ENCODE measurements around the gene HOXD12. TPM values are rescaled to one million over a fixed set of nuclear protein-coding genes. Genes with fewer than 3 reads are reported as not detected.

HOXD12 gene
- total RNA-seq, 4 donors from 2014 or later: not detected

DNA sequence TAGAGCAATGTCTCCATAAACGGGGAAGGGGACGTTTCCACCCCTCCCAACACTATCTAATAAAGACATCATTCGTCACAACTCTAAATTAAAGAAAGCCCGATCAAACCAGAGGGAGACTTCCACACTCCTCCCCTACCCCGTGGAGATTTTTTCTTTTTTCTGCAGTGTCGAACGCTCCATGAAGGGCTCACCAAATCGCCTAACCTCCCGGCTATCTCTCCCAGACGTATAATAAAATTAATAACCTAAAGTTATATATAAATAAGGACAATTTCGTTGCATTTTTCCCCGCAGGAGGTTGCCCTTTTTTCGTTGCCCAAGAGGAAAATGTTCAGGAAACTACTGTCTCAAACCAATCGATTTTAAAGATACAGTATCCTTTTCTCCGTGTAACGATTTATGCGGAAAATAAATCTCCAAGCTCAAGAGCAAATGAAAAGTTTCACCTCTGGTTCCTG, 18.2 kb upstream of the HOXD12 start:
- H3K4me1 ChIP-seq: peaks cover 23 to 63% (median 59%) of the 10 kb centered on the region in 4 donors
- no peak for TF ChIP-seq POLR2AphosphoS5 (IDR thresholded peaks at IDR 0.05)
- TF ChIP-seq EP300 (IDR thresholded peaks at IDR 0.05): no peak
- no peak for TF ChIP-seq POLR2A (IDR thresholded peaks at IDR 0.05; ENCODE audit: low read depth)
- TF ChIP-seq, protein P1, sequence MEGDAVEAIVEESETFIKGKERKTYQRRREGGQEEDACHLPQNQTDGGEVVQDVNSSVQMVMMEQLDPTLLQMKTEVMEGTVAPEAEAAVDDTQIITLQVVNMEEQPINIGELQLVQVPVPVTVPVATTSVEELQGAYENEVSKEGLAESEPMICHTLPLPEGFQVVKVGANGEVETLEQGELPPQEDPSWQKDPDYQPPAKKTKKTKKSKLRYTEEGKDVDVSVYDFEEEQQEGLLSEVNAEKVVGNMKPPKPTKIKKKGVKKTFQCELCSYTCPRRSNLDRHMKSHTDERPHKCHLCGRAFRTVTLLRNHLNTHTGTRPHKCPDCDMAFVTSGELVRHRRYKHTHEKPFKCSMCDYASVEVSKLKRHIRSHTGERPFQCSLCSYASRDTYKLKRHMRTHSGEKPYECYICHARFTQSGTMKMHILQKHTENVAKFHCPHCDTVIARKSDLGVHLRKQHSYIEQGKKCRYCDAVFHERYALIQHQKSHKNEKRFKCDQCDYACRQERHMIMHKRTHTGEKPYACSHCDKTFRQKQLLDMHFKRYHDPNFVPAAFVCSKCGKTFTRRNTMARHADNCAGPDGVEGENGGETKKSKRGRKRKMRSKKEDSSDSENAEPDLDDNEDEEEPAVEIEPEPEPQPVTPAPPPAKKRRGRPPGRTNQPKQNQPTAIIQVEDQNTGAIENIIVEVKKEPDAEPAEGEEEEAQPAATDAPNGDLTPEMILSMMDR (IDR thresholded peaks at IDR 0.05): no peak
- intact Hi-C loops (cut with DNase I): loop anchor here (10.0 kb wide), 1 partner anchor 1747 kb away; the partner anchor contains the start of gene SP9

DNA sequence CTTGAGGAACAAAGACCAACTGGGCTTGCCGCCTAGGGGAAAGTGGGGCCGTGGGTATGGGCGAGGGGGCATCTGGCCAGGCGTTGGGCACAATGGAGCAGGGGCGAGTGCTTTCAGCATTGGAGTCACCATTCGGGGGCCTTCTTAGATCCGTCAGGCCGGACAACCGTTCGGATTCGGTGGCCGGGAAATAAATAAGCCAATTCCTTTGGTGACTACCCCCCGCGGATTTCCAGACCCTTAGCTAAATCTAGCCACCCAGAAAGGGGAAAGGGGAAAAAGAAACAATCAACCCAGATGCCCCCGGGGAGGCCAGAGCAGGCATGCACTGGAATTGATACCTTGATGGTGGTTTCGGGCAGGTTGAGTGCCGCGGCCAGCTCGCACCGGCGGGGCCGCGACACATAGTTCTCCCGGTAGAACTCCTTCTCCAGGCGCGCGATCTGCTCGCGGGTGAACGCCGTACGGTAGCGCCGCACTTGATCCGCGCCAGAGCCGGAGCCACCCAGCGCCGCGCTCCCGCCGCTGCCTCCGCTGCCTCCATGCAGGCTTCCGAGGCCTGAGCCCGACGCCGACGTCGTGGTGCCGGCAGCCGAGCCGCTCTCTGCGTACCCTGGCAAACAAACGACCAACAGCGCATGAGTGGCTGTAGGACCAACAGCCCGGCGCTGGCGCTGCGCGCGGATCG, 17.6 kb upstream of the HOXD12 start:
- Histone ChIP-seq H3K36me3 (no peaks in the 10 kb centered on the region), H3K9me3 (peaks cover 0 to 3% (median 0%) of the 10 kb centered on the region in 4 donors), H3K27me3 (peaks cover 0 to 100% (median 90%) of the 10 kb centered on the region in 4 donors), H3K4me3 (no peak overlapping the region), H3K27ac (replicated peaks in 1 of 4) (no peak overlapping the region), H3K4me1 (peaks cover 23 to 63% (median 61%) of the 10 kb centered on the region in 4 donors)
- no peak for DNase-seq (ENCODE audit: extremely low spot score)
- intact Hi-C loops (cut with DNase I): loop anchor here (10.0 kb wide), 1 partner anchor 1747 kb away; the partner anchor contains the start of gene SP9
- TF ChIP-seq POLR2AphosphoS5 (IDR thresholded peaks at IDR 0.05): no peak
- TF ChIP-seq POLR2A (IDR thresholded peaks at IDR 0.05; ENCODE audit: low read depth): no peak
- no peak for TF ChIP-seq EP300 (IDR thresholded peaks at IDR 0.05)
- TF ChIP-seq, protein P1 (IDR thresholded peaks at IDR 0.05): no peak
- WGBS: 6% methylated on average over 22 of the region's 62 CpGs

More for the DNA sequence above, 18.2 kb upstream of the HOXD12 start:
- no peaks in the 10 kb centered on the region for H3K36me3 ChIP-seq
- H3K4me3 ChIP-seq: no peak overlapping the region
- no peak for DNase-seq (ENCODE audit: extremely low spot score)
- 6% methylated on average over 17 of the region's 17 CpGs for WGBS
- H3K27ac ChIP-seq (replicated peaks in 1 of 4): no peak overlapping the region
- peaks cover 0 to 3% (median 0%) of the 10 kb centered on the region in 4 donors for H3K9me3 ChIP-seq
- peaks cover 0 to 100% (median 90%) of the 10 kb centered on the region in 4 donors for H3K27me3 ChIP-seq

DNA sequence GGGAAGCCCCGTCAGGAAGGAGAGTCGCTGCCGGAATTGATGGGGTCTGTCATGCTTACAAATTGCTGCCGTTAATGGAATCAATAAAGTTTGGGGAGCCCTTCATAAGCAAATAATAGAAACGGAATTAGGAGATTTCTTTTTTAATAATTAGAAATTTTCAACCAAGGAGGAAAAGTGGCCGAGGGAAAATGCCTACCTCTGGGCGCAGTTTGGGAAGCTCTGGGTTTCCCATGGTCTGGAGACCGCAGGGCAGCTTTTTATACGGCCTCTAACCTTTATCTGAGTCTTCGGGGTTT, 17.1 kb upstream of the HOXD12 start:
- WGBS: 11% methylated on average over 10 of the region's 10 CpGs
- intact Hi-C loops (cut with DNase I): loop anchor here (10.0 kb wide), 1 partner anchor 1748 kb away; the partner anchor contains the start of gene SP9
- Histone ChIP-seq H3K9me3 (peaks cover 0 to 3% (median 0%) of the 10 kb centered on the region in 4 donors), H3K27ac (replicated peaks in 1 of 4) (no peak overlapping the region), H3K27me3 (peaks cover 0 to 100% (median 92%) of the 10 kb centered on the region in 4 donors), H3K4me3 (no peak overlapping the region), H3K4me1 (peaks cover 23 to 63% (median 61%) of the 10 kb centered on the region in 4 donors), H3K36me3 (no peaks in the 10 kb centered on the region)
- TF ChIP-seq POLR2AphosphoS5 (IDR thresholded peaks at IDR 0.05): no peak
- TF ChIP-seq EP300 (IDR thresholded peaks at IDR 0.05): no peak
- TF ChIP-seq POLR2A (IDR thresholded peaks at IDR 0.05; ENCODE audit: low read depth): no peak
- TF ChIP-seq, protein P1 (IDR thresholded peaks at IDR 0.05): no peak
- no peak for DNase-seq (ENCODE audit: extremely low spot score)

DNA sequence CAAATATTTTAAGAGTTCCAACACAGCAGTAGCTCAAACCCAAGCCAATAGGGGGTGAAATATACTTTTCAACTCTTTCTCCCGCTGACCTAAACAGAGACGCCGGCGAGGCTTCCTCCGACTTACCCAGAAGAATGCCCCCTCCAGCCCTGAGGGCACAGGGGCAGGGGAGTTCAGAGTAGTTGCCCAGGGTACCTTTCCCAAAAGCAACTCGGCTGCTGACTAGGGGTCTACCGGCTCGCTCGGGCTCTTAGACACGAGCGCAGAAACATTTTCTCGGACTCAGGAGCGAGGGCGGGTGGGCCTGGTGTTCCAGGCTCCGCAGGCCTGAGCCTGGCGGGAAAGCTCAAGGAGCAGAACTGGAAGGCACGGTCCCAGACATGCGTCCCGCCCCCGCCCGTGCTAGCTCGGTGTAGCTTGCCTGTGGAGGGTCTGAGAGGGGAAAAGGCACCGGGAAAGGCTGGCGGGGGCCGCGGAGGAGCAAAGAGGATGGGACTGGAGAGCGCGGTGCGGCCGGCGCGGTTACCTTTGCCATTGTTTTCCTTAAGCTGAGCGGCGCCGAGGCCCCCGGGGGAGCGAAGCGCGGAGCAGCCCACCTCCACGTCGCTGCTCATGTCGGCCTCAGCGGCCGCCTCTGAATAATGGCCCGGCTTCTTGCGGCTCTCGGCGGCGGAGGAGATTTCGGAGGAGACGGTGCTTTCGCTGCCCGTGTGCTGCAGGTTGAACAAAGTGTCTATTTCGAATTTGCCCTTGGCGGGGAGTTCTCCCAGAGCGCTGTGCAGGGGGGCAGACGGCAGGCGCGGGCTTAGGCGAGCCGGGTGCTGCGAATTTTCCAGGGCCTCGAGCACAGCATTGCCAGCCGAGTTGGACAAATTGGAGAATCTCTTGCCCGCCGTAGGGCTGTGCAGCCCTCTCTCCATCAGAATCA, 16.5 kb upstream of the HOXD12 start:
- WGBS: 9% methylated on average over 26 of the region's 66 CpGs
- Histone ChIP-seq H3K4me3 (peak overlapping the region in 1 of 4 donors; percentile 8), H3K36me3 (no peaks in the 10 kb centered on the region), H3K27me3 (peaks cover 3 to 100% (median 95%) of the 10 kb centered on the region in 4 donors), H3K9me3 (peaks cover 0 to 3% (median 0%) of the 10 kb centered on the region in 4 donors), H3K4me1 (peaks cover 28 to 67% (median 65%) of the 10 kb centered on the region in 4 donors), H3K27ac (replicated peaks in 1 of 4) (no peak overlapping the region)
- intact Hi-C loops (cut with DNase I): loop anchor here (10.0 kb wide), 1 partner anchor 1748 kb away; the partner anchor contains the start of gene SP9
- DNase-seq (ENCODE audit: extremely low spot score): no peak
- no peak for TF ChIP-seq POLR2A (IDR thresholded peaks at IDR 0.05; ENCODE audit: low read depth)
- TF ChIP-seq, protein P1 (IDR thresholded peaks at IDR 0.05): no peak
- no peak for TF ChIP-seq EP300 (IDR thresholded peaks at IDR 0.05)
- TF ChIP-seq POLR2AphosphoS5 (IDR thresholded peaks at IDR 0.05): no peak

All from esophagus muscularis mucosa (tissue), 4 donors.